SW480 (cell line): Measurements from ENCODE around the gene ASXL1.
A peak's percentile ranks its signal among the peaks of the same experiment; 100 is the strongest.
"Not testable (repeated sequence)": the region's sequence is repeated elsewhere in the genome, so short reads cannot be mapped to it uniquely, and the experiment has no call there.

Experiments used
- DNase-seq: peaks from one replicate; pipeline ENCODE4 v3.0.0-alpha.2; 2016; ENCODE audit warnings: low spot score

The ASXL1 gene

GRCh38 chr20:32357869-32358631, at the start of gene ASXL1:
Gene ASXL1 (plus strand): TSS chr20:32358331. CDS start chr20:32358776, 445 bp downstream.
- DNase-seq, result peak; percentile 100

DNA sequence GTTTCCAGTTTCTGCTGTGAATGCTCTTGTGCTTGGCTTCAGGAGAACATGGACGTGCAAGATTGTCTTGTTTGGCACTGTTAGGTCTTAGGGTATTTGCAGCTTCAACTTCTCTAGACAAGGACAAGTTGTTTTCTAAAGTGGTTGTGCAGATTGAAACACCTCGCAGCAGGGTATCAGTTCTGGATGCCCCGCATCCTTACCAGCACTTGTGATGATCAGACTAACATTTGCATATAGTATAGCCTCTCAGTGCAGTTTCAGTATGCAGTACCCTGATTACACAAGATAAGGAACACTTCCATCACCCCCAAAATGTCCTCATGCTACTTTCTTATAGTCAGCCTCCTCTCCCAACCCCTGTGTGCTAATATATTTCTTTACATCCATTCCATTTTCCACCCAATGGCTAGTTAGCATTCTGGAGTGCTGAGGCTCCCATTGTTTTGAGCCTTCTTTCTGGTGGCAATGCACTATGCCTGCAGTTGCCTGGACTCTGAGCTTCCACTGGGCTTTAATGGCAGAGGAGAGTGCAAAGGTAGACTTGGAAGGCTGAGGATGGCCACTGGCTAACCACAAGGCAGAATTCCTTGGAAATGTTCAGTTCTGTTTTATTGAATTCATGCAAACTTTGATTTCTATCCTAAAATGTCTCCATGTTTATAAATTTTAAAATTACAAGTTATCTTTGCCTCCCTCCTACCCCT, 45.3 kb upstream of the ASXL1 start:
- no peak for DNase-seq

DNA sequence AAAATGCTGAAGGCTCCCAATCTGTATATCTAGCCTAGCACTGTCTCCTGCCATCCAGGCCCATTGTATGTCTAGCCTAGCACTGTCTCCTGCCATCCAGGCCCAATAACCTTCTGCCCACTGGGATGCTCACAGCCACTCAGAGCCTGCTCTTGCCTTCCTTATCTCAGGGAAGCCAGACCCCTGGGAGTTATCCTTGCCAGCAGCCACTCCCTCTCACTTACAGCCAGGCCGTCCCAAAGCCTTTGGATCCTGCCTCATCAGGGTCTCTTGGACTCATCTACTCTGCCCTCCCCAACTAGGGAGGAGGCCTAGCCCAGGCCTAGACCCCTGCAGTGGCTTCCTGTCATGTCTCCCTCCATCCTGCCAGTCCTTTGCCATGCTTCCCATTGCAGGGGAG, 43.4 kb upstream of the ASXL1 start:
- DNase-seq, result no peak

- DNase-seq, result no peak
Measured at GRCh38 chr20:32315399-32315798, 42.7 kb upstream of the ASXL1 start.

- DNase-seq, result no peak
Measured at GRCh38 chr20:32315891-32316290, 42.2 kb upstream of the ASXL1 start.

GRCh38 chr20:32316667-32317066, 41.5 kb upstream of the ASXL1 start:
- no peak for DNase-seq

DNA sequence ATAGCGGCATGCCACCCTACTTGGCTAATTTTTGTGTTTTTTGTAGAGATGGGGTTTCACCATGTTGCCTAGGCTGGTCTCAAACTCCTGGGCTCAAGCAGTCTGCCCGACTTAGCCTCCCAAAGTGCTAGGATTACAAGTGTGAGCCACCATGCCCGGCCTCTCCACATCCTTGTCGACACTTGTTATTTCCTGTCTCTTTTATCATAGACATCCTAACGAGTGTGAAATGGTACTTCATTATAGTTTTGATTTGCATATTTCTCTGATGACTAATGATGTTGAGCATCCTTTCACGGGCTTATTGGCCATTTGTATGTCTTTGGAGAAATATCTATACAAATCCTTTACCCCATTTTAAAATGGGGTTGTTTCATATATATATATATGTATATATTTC, 39.0 kb upstream of the ASXL1 start:
- DNase-seq, result no peak

- DNase-seq, result no peak
Measured at GRCh38 chr20:32320305-32320704, 37.8 kb upstream of the ASXL1 start.

DNA sequence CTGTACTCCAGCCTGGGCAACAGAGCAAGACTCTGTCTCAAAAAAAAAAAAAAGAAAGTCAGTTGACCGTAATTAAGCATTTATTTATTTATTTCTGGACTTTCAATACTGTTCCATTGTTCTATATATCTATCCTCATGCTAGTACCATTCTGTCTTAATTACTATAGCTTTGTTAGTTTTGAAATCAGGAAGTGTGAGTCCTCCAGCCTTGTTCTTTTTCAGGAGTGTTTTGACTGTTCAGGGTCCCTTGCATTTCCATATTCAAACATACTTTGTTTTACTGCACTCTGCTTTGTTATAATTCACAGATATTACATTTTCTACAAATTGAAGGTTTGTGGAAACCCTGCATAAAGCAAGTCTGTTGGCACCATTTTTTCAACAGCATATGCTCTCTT, 36.7 kb upstream of the ASXL1 start:
- DNase-seq, result no peak

DNA sequence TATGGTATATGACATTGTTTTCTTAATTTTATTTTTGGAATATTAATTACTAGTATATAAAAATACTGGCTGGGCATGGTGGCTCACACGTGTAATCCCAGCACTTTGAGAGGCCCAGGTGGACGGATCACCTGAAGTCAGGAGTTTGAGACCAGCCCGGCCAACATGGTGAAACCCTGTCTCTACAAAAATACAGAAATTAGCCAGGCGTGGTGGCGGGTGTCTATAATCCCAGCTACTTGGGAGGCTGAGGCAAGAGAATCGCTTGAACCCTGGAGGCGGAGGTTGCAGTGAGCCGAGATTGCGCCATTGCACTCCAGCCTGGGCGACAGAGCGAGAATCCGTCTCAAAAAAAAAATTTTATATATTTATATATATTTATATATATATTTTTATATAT, 35.9 kb upstream of the ASXL1 start:
- DNase-seq, result not testable (repeated sequence)

DNA sequence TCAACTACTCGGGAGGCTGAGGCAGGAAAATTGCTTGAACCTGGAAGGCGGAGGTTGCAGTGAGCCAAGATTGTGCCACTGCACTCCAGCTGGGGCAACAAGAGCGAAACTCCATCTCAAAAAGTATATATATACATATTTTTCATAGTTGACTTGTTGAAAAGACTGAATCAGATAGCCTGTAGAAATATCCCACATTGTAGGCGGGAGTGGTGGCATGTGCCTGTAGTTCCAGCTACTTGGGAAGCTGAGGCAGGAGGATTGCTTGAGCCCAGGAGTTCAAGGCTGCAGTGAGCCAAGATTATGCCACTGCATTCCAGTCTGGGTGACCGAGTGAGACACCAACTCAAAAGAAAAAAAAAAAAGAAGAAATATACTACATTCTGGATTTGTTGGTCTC, 34.4 kb upstream of the ASXL1 start:
- not testable (repeated sequence) for DNase-seq

DNA sequence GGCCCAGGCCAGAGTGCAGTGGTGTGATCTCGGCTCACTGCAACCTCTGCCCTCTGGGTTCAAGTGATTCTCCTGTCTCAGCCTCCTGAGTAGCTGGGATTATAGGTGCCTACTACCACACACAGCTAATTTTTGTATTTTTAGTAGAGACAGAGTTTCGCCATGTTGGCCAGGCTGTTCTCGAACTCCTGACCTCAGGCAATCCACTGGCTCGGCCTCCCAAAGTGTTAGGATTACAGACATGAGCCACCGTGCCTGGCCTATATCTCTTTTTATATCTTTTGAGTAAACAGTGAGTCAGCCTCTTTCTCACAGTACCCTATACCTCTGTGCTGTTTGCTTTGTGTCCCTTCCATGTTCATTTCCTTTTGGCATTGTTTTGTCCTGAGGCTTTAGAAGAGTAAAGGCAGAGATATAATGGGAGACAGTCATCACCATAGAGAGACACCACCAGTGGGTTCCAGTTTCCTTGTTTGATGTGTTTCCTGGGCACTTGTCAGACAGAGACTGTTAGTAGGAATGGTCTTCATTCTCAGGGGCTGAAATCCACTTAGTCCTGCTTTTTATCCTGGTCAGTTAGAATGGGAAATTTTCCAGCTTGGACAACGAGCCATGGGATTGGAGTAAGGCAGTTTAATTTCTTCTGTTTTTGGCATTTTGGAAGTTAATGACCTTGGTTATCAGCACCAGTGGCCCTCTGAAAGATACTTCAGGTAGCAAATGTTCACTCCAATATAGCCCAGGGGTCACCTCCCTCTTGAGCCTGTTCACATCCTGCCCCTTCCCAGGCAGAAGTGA, 32.2 kb upstream of the ASXL1 start:
- DNase-seq, result peak; percentile 67

DNA sequence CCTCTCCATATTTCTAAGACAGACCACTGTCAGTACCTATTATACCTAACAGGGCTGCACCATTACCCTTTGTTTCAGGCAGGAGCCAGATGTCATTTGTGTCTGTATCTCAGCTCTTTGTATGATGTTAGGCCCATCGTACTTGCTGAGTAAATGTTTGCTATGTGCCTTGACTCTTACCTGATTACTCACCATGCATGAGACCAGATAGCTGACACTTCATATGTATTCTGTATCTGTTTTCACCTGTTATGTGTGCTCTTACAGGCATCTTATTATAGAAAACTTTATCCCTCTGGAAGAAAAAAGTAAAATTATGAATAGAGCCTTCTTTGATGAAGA, 31.7 kb upstream of the ASXL1 start:
- DNase-seq, result no peak

- DNase-seq, result no peak
Measured at GRCh38 chr20:32327087-32327681, 30.9 kb upstream of the ASXL1 start.

DNA sequence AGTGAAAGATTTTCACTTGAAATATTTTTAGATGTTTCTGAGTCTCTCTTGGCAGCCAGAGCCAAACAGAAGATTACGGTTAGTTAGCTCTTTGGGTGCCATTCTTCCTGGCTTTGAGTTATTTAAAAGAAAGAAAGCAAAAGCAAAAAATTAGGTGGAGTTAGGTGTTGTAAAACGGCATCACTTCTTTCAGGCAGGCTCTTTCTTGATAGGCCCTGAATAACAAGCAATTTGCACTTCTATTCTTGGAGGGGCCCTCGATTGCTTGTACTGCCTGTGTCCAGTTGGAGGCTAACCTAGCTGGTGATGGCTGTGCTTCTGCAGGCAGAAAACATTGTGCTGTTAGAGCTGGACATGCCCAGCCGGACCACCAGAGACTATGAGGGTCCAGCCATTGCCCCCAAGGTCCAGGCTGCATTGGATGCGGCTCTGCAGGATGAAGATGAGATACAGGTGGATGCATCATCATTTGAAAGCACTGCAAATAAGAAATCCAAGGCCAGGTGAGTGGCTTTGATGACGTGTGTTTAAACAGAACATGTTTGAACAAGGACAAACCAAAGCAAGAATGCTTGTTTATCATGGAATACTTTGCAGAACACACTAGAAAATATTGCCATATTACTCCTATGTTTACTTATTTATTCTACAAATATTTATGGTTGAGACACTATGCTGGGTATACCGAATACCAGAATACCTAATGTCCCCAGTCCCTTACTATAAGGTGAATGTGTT, 28.1 kb upstream of the ASXL1 start:
- DNase-seq, result no peak

DNA sequence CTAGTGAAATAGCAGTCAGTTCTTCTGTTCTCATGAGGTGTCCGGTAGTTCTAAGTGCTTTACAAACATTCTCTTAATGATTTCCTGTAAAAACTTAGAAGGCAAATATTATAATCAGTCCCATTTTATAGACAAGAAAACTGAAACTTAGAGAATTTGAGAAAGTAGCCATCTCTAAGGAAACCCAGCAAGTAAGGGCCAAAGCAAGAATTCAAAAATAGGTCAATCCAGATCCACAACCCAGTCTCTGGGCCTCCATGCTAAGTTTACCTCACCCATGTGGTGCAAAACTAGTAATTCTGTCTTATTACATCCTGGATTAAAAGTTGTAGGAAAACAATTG, 27.6 kb upstream of the ASXL1 start:
- DNase-seq, result no peak

GRCh38 chr20:32332614-32333013, 25.5 kb upstream of the ASXL1 start:
- no peak for DNase-seq

- no peak for DNase-seq
Measured at GRCh38 chr20:32333181-32333987, 24.7 kb upstream of the ASXL1 start.

GRCh38 chr20:32333988-32334885, 23.9 kb upstream of the ASXL1 start:
- no peak for DNase-seq

GRCh38 chr20:32336918-32337347, 21.2 kb upstream of the ASXL1 start:
- peak; percentile 60 for DNase-seq
